PC-9 (cell line): Measurements from ENCODE around the gene CD36. TPM values are rescaled to one million over a fixed set of nuclear protein-coding genes. Genes with fewer than 3 reads are reported as not detected.

Source experiments
- BruUV-seq: library from RNA; stranded (reverse); fragments of 400-500 nt; replicated peaks from 2 replicates; lab custom pipeline; 2021; lab: Mats Ljungman, UMichigan
- CTCF ChIA-PET: fragments of 300-600 bp; sonication (Branson Sonifier 250); formaldehyde crosslinking; loops from one replicate; lab custom pipeline; 2022; ENCODE audit warnings: antibody characterized with exemption; lab: Charles Lee
- POLR2A ChIA-PET: fragments of 300-600 bp; sonication (Branson Sonifier 250); formaldehyde crosslinking; loops from one replicate; lab custom pipeline; 2022; ENCODE audit warnings: antibody characterized with exemption; ENCODE audit not compliant: unreplicated experiment; lab: Charles Lee
- DNase-seq, 2 experiments: peaks; one replicate each; pipeline versions ENCODE4 v3.0.0 to v3.0.0-alpha.2; 2015 to 2022; ENCODE audit warnings: mixed read lengths in 1 of 2
- H2AFZ ChIP-seq: fragments of 200-600 bp; sonication (generic); 2 replicates; pipeline ENCODE4 v1.8.1; 2017; ENCODE audit warnings: antibody characterized with exemption
- H3F3A ChIP-seq: fragments of 200-600 bp; sonication (generic); 2 replicates; pipeline ENCODE4 v1.8.1; 2017; ENCODE audit warnings: antibody characterized with exemption, mild to moderate bottlenecking, low read depth; ENCODE audit not compliant: insufficient read depth
- H3K27ac ChIP-seq: fragments of 200-600 bp; sonication (generic); 2 replicates; pipeline ENCODE4 v1.6.1; 2016; ENCODE audit warnings: mixed run types
- H3K27me3 ChIP-seq: fragments of 200-600 bp; sonication (generic); 2 replicates; pipeline ENCODE4 v1.6.1; 2016; ENCODE audit warnings: low read depth, mixed run types; ENCODE audit not compliant: insufficient read depth
- H3K36me3 ChIP-seq: fragments of 200-600 bp; sonication (generic); 2 replicates; pipeline ENCODE4 v1.6.1; 2016; ENCODE audit warnings: low read depth, mixed run types
- H3K4me1 ChIP-seq: fragments of 200-600 bp; sonication (generic); replicated peaks from 2 replicates; pipeline ENCODE4 v1.6.1; 2016; ENCODE audit warnings: mixed run types; ENCODE audit not compliant: insufficient read depth
- H3K4me2 ChIP-seq: fragments of 200-600 bp; sonication (generic); 2 replicates; pipeline ENCODE4 v1.6.1; 2017; ENCODE audit warnings: mixed run types
- H3K4me3 ChIP-seq: fragments of 200-600 bp; sonication (generic); 2 replicates; pipeline ENCODE4 v1.6.1; 2016; ENCODE audit warnings: mixed run types
- H3K79me2 ChIP-seq: fragments of 200-600 bp; sonication (generic); 2 replicates; pipeline ENCODE4 v1.6.1; 2017; ENCODE audit warnings: low read depth, mixed run types
- H3K9me2 ChIP-seq: fragments of 200-600 bp; sonication (generic); 2 replicates; pipeline ENCODE4 v1.8.1; 2017; ENCODE audit warnings: mild to moderate bottlenecking; ENCODE audit not compliant: insufficient read depth
- H3K9me3 ChIP-seq: fragments of 200-600 bp; sonication (generic); 2 replicates; pipeline ENCODE4 v1.8.1; 2016; ENCODE audit warnings: low read depth; ENCODE audit not compliant: insufficient read depth
- H4K20me1 ChIP-seq: fragments of 200-600 bp; sonication (generic); 2 replicates; pipeline ENCODE4 v1.8.1; 2017; ENCODE audit not compliant: insufficient read depth
- EZH2 ChIP-seq: fragments of 200-600 bp; sonication (generic); IDR thresholded peaks from 2 replicates; pipeline ENCODE4 v1.8.0; 2017; ENCODE audit warnings: antibody characterized with exemption, low read depth
- intact Hi-C: fragments of 100-400 bp; cut with micrococcal nuclease; formaldehyde crosslinking; loops from one replicate; pipeline ENCODE4 v1.10.0; 2022; ENCODE audit not compliant: unreplicated experiment
- total RNA-seq: library from RNA; stranded (reverse); gene quantifications from 2 replicates; pipeline ENCODE4 v1.2.3, GENCODE V29; 2021
- TF ChIP-seq, protein P1 (sequence below): fragments of 200-600 bp; sonication (generic); conservative IDR thresholded peaks from 2 replicates; pipeline ENCODE4 v1.6.1; 2017; ENCODE audit warnings: mixed run types, antibody characterized with exemption, mild to moderate bottlenecking, moderate library complexity

CD36 gene
- total RNA-seq, 1 experiment from 2014 or later: 0.28 TPM

DNA sequence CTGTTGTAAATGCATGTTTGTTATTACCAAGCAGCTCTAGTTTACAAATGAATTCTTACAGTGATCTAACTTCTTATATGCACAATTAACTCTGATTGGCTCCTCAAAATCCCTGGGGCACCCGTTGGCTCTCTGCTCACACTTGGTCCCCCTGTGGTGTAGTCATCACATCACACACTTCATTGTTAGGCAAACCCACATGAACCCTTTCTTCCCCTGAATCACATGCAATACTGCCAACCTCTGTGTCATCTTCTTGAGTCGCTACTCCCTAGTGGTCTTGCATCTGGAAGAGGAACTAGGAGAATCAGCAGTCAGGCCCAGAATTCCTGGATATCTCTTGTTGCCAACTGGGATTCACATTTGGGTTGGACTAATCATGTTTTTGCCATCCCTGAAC lies 73.1 kb downstream of the CD36 start:
- no peak for DNase-seq
- CTCF ChIA-PET: no interaction called here
- TF ChIP-seq, protein P1, sequence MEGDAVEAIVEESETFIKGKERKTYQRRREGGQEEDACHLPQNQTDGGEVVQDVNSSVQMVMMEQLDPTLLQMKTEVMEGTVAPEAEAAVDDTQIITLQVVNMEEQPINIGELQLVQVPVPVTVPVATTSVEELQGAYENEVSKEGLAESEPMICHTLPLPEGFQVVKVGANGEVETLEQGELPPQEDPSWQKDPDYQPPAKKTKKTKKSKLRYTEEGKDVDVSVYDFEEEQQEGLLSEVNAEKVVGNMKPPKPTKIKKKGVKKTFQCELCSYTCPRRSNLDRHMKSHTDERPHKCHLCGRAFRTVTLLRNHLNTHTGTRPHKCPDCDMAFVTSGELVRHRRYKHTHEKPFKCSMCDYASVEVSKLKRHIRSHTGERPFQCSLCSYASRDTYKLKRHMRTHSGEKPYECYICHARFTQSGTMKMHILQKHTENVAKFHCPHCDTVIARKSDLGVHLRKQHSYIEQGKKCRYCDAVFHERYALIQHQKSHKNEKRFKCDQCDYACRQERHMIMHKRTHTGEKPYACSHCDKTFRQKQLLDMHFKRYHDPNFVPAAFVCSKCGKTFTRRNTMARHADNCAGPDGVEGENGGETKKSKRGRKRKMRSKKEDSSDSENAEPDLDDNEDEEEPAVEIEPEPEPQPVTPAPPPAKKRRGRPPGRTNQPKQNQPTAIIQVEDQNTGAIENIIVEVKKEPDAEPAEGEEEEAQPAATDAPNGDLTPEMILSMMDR: no peak
- H3K9me3 ChIP-seq: no peaks in the 10 kb centered on the region
- BruUV-seq: no TSS peak
- no peak overlapping the region for H3K4me2 ChIP-seq
- no peaks in the 10 kb centered on the region for H3K4me1 ChIP-seq
- H2AFZ ChIP-seq: no peak overlapping the region
- POLR2A ChIA-PET: no interaction called here
- H3K27me3 ChIP-seq: no peaks in the 10 kb centered on the region
- H3K4me3 ChIP-seq: no peak overlapping the region
- intact Hi-C loops: no loop called here
- no peaks in the 10 kb centered on the region for H3F3A ChIP-seq
- no peaks in the 10 kb centered on the region for H4K20me1 ChIP-seq
- H3K36me3 ChIP-seq: no peaks in the 10 kb centered on the region
- H3K9me2 ChIP-seq: no peaks in the 10 kb centered on the region
- H3K27ac ChIP-seq: no peak overlapping the region
- H3K79me2 ChIP-seq: no peaks in the 10 kb centered on the region

DNA sequence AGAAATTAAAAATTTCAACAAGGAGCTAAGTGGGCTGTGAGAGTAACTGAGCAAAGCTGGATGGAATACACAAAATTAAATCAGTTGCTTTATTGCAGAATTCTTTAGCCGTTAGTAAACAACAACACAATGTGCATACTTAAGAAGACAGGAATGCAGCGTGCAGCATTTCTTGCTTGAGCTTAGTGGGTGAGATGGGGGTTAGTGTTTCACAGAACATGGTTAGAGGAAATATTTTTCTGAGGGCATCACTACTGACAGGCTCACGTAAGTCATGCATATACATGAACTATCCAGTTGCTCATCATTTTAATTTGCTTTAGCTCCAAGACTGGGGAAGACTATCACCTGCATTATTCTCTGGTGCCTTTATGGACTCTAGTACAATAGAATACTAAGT lies 80.8 kb downstream of the CD36 start:
- Histone ChIP-seq H4K20me1 (no peaks in the 10 kb centered on the region), H3K27me3 (no peaks in the 10 kb centered on the region), H3K9me3 (peaks cover 12% of the 10 kb centered on the region), H3K9me2 (no peaks in the 10 kb centered on the region), H3K27ac (no peak overlapping the region), H3F3A (peaks cover 27% of the 10 kb centered on the region), H3K36me3 (no peaks in the 10 kb centered on the region), H3K79me2 (no peaks in the 10 kb centered on the region), H2AFZ (no peak overlapping the region), H3K4me3 (no peak overlapping the region), H3K4me1 (peaks cover 32% of the 10 kb centered on the region), H3K4me2 (no peak overlapping the region)
- CTCF ChIA-PET: no interaction called here
- TF ChIP-seq, protein P1: no peak
- no peak for TF ChIP-seq EZH2
- POLR2A ChIA-PET: no interaction called here
- DNase-seq: no peak
- intact Hi-C loops: no loop called here
- BruUV-seq: no TSS peak

DNA sequence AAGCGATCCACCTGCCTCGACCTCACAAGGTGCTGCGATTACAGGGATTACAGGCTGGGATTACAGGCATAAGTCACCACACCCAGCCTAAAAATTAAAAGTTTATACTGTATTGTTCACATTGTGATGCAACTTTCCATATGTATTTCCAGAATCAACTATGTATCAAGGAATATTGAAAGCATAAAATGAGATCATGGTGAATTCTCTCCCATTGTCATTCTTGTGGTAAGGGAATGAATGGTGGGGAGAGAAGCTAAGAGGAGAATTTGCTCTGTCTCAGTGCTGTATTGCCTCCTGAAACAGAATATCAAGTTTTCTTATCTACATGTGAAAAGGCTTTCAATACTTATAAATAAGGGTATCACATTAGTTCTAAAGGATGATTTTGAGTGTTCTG lies 81.7 kb downstream of the CD36 start:
- peaks cover 12% of the 10 kb centered on the region for H3K9me3 ChIP-seq
- no peak overlapping the region for H3K4me3 ChIP-seq
- no peaks in the 10 kb centered on the region for H4K20me1 ChIP-seq
- no peaks in the 10 kb centered on the region for H3K79me2 ChIP-seq
- intact Hi-C loops: no loop called here
- BruUV-seq: no TSS peak
- no peaks in the 10 kb centered on the region for H3K36me3 ChIP-seq
- CTCF ChIA-PET: no interaction called here
- peaks cover 38% of the 10 kb centered on the region for H3K4me1 ChIP-seq
- no peak overlapping the region for H3K27ac ChIP-seq
- POLR2A ChIA-PET: no interaction called here
- no peaks in the 10 kb centered on the region for H3K9me2 ChIP-seq
- peaks cover 27% of the 10 kb centered on the region for H3F3A ChIP-seq
- H2AFZ ChIP-seq: no peak overlapping the region
- no peaks in the 10 kb centered on the region for H3K27me3 ChIP-seq
- no peak overlapping the region for H3K4me2 ChIP-seq
- DNase-seq: no peak
- TF ChIP-seq EZH2: no peak
- TF ChIP-seq, protein P1: no peak
